NCI-H1694 treated with DMSO at 0.1 percent for 48 hours (cell line): ENCODE measurements around the gene TRIM17.

Source experiments
- DNase-seq: peaks from one replicate; lab custom pipeline; 2025; lab: John Stamatoyannopoulos, UW

TRIM17 gene

GRCh38 chr1:228417061-228417460, 400 bp upstream of the TRIM17 start:
- DNase-seq: no peak

DNA sequence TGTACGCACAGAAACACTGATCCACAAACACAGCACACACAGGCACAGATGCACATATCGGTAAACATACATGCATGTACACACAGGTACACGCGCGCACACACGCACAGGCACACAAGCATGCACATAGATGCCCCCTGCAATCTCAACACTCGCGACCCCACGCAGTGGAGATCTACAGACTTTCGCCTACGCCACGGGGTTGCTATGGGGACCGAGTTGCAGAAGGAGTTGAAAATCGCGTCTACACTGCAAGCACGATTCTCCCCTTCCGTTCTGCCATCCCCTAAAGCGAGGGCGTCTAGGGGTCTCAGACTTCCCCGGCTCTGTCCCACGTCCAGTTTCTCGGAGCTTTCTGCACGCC, 826 bp downstream of the TRIM17 start:
- no peak for DNase-seq

GRCh38 chr1:228415221-228415620, 1.4 kb downstream of the TRIM17 start:
- no peak for DNase-seq

DNA sequence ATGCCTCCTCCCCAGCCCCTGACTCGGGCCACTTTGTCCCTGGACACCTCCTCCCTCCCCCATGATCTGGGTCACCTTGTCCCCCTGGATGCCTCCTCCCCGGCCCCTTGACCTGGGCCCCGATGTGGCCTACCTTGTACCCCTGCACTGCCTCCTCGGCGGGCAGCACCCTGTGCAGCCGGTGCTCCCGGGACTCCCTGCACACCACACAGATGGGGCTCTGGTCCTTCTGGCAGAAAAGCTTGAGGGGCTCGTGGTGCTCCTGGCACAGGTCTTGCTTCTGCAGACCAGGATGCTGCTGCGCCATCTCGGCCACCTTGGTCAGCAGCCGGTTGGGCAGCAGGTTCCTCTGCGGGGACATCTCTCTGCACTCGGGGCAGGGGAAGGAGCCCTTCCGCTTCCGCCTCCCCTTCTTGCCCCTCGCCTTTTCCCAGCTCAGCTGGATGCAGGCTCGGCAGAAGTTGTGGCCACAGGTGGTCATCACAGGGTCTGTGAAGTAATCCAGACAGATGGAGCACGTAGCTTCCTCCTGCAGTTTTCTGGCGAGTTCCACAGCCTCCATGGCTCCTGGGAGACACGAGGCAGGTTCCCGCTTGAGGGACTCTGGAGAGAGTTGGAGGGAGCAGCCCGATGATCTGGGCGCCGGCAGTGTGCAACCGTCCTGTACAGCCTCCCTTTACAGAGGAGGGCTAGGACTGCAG, 2.0 kb downstream of the TRIM17 start:
- no peak for DNase-seq

GRCh38 chr1:228413241-228414010, 3.2 kb downstream of the TRIM17 start:
- DNase-seq: no peak

GRCh38 chr1:228411548-228412430, 4.9 kb downstream of the TRIM17 start:
- no peak for DNase-seq

GRCh38 chr1:228411121-228411520, 5.5 kb downstream of the TRIM17 start:
- no peak for DNase-seq

DNA sequence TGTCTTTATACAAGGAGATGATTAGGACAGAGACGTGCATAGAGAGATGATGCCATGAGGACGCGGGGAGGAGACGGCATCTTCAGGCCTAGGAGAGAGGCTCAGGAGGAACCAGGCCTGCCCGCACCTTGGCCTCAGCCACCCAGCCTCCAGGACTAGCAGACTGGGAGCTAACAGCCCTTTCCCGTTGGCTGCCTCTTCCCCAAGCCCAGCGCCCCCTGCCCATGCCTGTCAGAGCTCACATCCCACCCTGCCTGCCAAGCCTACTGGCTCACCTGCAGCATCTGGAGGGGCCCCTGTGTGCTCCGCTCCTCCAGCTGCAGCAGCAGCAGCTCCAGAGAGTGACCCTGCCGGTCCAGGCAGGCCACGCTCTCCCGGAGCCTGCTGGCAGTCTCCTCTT, 6.0 kb downstream of the TRIM17 start:
- DNase-seq: no peak

DNA sequence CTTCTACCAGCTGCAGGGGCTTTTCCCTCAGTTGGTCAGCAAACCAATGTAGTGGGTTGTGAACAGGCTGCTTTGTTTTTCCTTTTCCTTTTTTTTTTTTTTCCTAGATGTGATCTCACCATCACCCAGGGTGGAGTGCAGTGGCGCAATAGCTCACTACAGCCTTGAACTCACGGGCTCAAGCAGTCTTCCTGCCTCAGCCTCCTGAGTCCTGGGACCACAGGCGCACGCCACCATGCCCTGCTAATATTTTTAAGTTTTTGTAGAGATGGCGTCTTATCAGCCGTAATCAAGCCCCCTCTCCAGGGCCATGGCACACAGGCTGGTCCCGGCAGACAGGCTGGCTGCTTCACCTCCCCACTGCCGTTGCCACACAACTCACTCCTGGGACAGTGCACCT, 6.6 kb downstream of the TRIM17 start:
- no peak for DNase-seq

GRCh38 chr1:228408869-228409805, 7.5 kb downstream of the TRIM17 start:
- no peak for DNase-seq

DNA sequence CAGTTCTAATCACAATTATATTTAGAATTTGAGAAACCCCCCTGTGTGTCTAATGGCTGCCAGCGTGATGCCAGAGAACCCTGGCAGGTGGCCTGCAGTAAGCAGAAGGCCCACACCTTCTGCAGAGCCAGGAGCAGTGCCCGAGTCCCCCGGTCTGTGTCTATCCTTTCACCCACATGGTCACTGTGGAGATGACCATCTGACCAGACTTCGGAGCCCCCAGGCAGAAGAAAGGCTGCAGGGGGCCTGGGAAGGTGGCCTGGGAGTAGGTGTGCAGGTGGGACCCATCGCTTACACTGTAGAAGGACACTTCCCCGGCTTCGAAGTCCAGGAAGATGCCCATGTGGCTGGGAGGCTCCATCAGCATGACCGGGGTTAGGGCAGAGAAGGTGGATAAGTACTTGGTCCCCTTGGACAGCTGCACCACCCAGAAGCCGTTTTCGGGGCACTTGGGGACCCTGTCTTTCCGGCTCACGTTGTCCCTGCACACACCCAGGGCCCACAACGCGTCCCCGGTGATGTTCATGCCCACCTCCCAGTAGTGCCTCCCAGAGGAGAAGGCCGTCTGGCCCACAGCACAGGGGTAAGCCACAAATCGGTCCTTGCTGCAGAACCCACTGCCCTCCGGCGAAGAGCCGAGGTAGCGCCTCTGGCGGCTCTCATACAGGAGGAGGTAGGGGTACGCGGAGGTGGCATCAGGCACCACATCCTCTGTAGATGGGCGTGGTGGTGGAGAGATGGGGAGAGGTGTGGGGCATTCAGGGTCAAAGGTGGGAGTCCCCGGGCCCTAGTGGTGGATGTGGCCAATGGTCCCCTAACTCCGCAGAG, 8.4 kb downstream of the TRIM17 start:
- no peak for DNase-seq

DNA sequence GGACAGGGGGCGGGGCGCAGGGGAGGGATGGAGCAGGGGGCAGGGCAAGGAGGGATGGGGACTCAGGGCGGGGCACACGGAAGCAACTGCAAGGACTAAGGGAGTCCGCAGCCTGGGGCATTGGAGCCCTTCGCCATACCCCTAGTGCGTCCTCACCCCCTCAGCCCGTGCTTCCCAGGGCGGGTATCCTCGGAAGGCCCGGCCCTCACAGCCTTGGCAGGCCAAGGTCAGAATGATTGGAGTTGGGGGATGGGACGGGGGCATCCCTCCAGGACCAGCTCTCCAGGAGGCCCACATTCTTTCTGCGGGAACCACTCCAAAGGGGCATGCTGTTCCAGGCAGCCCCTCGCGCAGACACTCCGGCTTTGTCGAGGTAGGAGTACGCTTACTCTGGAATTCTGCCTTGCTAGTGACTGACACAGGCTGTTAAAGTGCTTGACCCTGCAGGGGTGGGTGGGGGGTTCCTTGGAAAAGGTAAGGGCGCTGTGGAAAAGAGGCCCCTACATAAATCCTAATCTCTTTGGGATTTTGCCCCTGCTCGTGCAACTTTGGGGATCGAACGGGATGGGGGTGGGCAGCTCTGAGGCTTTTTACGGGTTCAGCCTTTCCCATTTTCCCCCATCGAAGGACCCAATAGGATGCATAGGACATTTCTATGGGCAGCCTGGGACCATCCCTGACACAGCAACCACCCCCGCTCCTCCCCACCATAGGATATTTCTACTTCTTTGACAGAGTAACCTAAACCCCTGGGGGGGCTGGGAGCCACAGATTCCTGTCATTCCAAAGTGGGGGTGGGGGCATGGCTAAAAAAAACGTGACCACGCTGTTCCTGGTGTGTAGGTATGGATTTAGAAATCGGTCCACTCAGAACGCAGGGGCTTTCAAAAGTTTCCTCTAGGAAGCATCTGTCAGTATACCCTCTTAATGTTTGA, 9.3 kb downstream of the TRIM17 start:
- no peak for DNase-seq

- DNase-seq: no peak
Measured at GRCh38 chr1:228405979-228406228, 10.8 kb downstream of the TRIM17 start.

GRCh38 chr1:228405200-228405978, 11.3 kb downstream of the TRIM17 start:
- no peak for DNase-seq

DNA sequence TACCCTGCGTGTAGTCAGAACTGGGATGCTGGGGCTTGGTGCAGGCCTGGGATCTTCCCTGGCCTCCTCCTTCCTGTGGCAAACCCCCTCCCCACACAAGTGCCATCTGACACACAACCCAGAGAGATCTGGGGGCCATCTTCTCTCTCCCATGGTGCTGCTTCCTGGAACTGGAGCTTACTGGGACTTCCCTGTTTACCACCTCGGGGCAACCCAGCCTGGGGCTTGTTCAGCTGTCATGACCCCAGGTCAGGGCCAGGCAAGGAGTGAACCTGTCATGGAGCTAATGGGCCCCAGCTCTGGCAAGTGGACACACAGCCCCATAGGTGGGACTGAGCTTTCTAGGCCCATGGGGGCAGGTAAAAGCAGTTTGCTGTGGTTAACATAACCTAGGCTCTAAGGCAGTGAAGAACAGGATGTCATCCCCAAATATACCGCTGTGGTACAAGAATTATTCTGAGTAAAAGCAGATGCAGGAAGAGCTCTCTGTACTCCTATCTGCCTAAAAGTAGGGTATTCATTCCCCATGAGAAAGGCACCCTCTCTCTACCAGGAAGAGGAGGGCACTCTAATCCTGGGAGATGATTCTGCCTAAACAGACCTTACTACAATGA, 12.4 kb downstream of the TRIM17 start:
- no peak for DNase-seq

DNA sequence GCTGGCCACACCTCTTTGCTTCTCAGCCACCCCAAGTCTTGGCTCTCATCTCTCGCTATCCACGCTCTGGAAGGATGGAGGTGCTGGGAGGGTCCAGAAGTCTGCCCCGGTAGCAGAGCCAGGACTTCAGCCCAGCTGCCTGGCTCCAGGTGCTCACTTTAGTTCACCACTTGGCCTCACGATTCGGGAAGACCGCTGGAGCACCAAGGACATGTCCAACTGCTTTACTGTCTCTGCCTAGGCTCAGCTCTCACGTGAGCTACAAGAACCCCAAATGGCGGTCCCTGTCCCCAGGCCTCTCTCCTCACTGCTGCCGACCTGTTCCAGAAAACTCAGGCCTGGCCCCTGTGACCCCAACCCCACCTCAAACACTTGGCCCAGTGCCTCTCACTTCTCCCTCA, 13.4 kb downstream of the TRIM17 start:
- DNase-seq: no peak

- DNase-seq: no peak
Measured at GRCh38 chr1:228402641-228403025, 14.0 kb downstream of the TRIM17 start.

GRCh38 chr1:228401782-228402640, 14.7 kb downstream of the TRIM17 start:
- DNase-seq: no peak
